ENCODE results near the gene CAD.

GRCh38 chr2:27211241-27211942 is 5.8 kb upstream of the CAD start:
- no peak for TF ChIP-seq CTCF (IDR thresholded peaks at IDR 0.05; ENCODE audit: low read depth, low read length)
- TF ChIP-seq MYC (IDR thresholded peaks at IDR 0.05; ENCODE audit: low read depth, low read length): no peak; the same call in 1 of the 2 replicates
- no peak for TF ChIP-seq POLR2A (IDR thresholded peaks at IDR 0.05; ENCODE audit: extremely low read depth, insufficient read length)
- TF ChIP-seq MAX (IDR thresholded peaks at IDR 0.05; ENCODE audit: low read depth, low read length): no peak

Data from NB4 (cell line).